Stomach smooth muscle (tissue), 2 donors: ENCODE results near the gene ZBTB16.
A peak's percentile ranks its signal among the peaks of the same experiment; 100 is the strongest.

Experiments
- H3K27ac ChIP-seq: one replicate; pipeline ENCODE4 v1.7.0; 2013; ENCODE audit warnings: mild to moderate bottlenecking, low read length, inconsistent platforms
- H3K27me3 ChIP-seq, 2 donors: one replicate each; pipeline ENCODE4 v1.7.0; 2013; ENCODE audit warnings: low read length in 2 of 2; ENCODE audit not compliant: insufficient read depth in 2 of 2, control insufficient read depth in 1 of 2
- H3K36me3 ChIP-seq, 2 donors: one replicate each; pipeline ENCODE4 v1.7.0; 2013; ENCODE audit warnings: low read length in 2 of 2; ENCODE audit not compliant: control insufficient read depth in 2 of 2, insufficient read depth in 2 of 2
- H3K4me1 ChIP-seq: one replicate; pipeline ENCODE4 v1.7.0; 2013; ENCODE audit warnings: low read length; ENCODE audit not compliant: control insufficient read depth, insufficient read depth
- H3K4me3 ChIP-seq, 2 donors: one replicate each; pipeline ENCODE4 v1.7.0; 2013; ENCODE audit warnings: low read length in 2 of 2
- H3K9ac ChIP-seq, 2 donors: one replicate each; pipeline ENCODE4 v1.7.0; 2013; ENCODE audit warnings: low read length in 2 of 2, mild to moderate bottlenecking in 1 of 2
- H3K9me3 ChIP-seq, 2 donors: one replicate each; pipeline ENCODE4 v1.7.0; 2013; ENCODE audit warnings: low read length in 2 of 2; ENCODE audit not compliant: control insufficient read depth in 2 of 2
- donor health status: healthy.
- donor health status: Pancreatic carcinoma.

ZBTB16 gene

DNA sequence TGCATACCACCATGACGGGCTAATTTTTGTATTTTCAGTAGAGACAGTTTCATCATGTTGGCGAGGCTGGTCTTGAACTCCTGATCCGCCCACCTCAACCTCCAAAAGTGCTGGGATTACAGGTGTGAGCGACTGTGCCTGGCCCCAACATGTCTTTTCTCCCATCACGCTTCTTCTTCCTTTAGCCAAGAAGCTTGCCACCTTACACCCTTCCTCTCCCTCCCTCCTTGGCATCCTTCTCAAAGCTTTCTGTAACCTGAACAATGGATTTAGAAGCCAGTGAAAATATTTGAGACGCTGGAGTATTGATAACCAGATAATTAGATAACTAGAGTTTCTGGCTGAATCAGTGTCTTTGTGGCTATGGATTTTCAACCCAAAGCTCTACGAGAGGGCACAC lies 225.4 kb downstream of the ZBTB16 start:
- Histone ChIP-seq H3K27me3 (no peaks in the 10 kb centered on the region), H3K9ac (no peak overlapping the region), H3K36me3 (no peaks in the 10 kb centered on the region)

DNA sequence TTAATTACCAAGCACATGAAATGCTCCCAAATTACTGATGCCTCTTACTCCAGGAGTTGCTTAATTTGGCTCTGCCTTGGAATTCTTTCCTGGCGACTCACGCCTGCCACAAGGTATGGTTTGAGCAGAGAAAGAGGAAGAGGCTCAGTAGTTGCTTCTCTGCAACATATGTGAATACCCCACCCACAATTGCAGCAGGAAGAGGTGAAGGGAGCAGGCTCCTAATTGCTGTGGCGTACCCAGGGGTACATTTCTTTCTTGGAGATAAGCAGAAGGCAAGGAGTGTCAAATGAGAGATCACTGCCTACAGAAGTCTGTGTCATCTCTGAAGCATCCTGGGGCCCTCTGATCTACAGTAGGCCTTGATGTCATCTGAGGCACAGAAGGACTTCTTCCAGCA lies 226.1 kb downstream of the ZBTB16 start:
- Histone ChIP-seq H3K36me3 (no peaks in the 10 kb centered on the region), H3K9ac (no peak overlapping the region), H3K27ac (no peak overlapping the region), H3K4me1 (peaks cover 5% of the 10 kb centered on the region), H3K9me3 (no peaks in the 10 kb centered on the region), H3K4me3 (no peak overlapping the region), H3K27me3 (no peaks in the 10 kb centered on the region)

More for the DNA sequence above, 225.4 kb downstream of the ZBTB16 start:
- Histone ChIP-seq H3K4me3 (no peak overlapping the region), H3K4me1 (peaks cover 10% of the 10 kb centered on the region), H3K9me3 (no peaks in the 10 kb centered on the region), H3K27ac (no peak overlapping the region)

DNA sequence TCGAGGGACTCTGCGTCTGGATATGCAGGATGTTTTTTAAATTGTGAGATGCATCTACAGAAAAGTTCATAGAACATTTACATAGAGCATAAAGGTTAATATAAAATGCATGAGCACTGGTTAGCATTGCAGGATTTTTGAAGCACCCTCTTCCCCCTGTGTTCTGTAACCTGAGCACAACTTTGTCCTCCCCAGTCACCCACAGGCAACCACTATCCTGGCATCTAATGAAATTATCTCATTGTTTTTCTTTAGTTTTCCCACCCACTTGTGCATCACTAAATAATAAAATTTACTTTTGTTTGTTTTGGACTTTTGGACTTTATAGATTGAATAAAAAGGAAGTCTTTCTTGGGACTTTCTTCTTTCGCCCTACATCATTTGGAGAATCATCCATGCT lies 226.7 kb downstream of the ZBTB16 start:
- Histone ChIP-seq H3K27me3 (no peaks in the 10 kb centered on the region), H3K4me3 (no peak overlapping the region), H3K27ac (no peak overlapping the region), H3K9me3 (no peaks in the 10 kb centered on the region), H3K4me1 (no peaks in the 10 kb centered on the region), H3K36me3 (no peaks in the 10 kb centered on the region), H3K9ac (no peak overlapping the region)

DNA sequence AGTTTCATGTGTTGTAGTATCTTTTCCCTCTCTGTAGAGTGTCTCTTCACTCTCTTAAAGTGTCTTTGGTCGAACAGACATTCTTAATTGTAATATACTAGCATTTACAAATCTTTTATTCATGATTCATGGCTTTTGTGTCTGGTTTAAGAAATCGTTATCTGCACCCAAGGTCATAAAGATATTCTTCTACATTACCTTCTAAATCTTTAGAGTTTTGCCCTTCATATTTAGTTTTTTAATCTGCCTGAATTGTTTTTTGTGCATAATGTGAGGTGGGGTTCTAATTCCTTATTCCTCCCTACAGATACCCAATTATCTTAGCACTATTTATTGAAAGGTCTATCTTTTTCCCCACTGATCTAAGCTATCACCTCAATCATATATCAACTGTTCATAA lies 227.6 kb downstream of the ZBTB16 start:
- Histone ChIP-seq H3K4me3 (no peak overlapping the region), H3K9ac (no peak overlapping the region), H3K36me3 (no peaks in the 10 kb centered on the region)

DNA sequence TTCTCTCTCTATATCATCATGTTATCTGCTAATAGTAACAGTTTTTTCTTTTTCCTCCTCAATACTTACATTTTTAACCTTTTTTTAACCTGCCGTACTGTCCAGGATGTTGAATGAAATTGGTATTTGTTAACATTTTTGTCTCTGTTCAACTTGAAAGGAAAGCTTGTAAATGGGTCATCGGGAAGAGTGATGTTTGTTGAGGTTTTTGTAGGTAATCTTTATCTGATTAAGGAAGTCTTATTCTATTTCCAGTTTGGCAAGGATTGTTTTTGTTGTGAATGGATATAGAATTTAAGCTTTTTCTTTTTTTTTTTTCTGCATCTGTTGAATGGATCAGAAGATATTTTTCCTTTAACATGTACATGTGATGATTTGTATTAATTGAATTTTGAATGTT lies 228.6 kb downstream of the ZBTB16 start:
- Histone ChIP-seq H3K9ac (no peak overlapping the region), H3K36me3 (no peaks in the 10 kb centered on the region), H3K4me1 (no peaks in the 10 kb centered on the region), H3K9me3 (no peaks in the 10 kb centered on the region), H3K27ac (no peak overlapping the region), H3K27me3 (no peaks in the 10 kb centered on the region), H3K4me3 (no peak overlapping the region)

More for the DNA sequence above, 227.6 kb downstream of the ZBTB16 start:
- Histone ChIP-seq H3K27me3 (no peaks in the 10 kb centered on the region), H3K4me1 (no peaks in the 10 kb centered on the region), H3K9me3 (no peaks in the 10 kb centered on the region), H3K27ac (no peak overlapping the region)

DNA sequence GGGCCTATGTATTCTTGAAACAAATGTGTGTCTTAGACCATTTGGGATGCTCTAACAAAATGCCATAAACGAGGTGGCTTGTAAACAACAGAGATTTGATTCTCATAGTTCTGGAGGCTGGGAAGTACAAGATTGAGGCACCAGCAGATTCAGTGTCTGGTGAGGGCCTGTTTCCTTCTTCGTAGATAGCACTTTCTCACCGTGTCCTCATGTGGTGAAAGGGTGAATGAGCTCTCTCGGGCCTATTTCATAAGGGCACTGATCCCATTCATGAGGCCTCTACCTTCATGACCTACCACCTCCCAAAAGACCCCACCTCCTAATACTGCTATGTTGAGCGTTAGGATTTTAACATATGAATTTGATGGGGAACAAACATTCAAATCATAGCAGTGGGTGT lies 230.3 kb downstream of the ZBTB16 start:
- Histone ChIP-seq H3K4me3 (no peak overlapping the region), H3K9ac (no peak overlapping the region), H3K36me3 (no peaks in the 10 kb centered on the region), H3K4me1 (peaks cover under 1% of the 10 kb centered on the region), H3K27me3 (no peaks in the 10 kb centered on the region), H3K27ac (no peak overlapping the region), H3K9me3 (no peaks in the 10 kb centered on the region)

DNA sequence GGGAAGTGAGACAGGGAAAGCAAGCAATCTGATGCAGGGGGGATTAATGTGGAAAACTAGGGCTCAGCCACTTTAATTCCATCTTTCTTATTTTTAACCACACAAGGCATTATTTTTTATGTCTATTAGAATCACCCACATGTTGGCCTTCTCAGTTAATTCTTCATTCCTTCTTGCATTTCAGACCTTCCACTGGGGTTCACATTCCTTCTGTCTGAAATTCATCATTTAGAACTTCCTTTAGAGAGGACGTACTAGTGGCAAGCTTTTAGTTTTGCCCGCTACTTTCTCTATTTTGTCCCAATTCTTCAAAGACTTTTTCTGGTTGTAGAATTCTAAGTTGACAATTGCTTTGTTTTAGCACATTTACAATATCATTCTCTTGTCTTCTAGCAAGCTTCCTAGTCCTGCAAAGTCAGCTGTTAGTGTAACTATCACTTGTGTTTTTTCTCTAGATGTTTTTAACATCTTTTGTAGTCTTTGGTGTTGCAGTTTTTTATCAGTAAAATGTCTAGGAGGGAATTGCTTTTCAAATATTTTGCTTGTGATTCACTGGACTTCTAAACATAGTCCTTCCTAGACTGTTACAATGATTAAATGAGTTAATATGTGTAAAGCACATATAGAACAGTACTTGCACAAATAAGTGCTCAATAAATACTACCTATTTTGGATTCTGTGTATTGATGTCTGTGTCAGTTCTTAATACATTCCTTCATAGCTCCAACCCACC lies 231.2 kb downstream of the ZBTB16 start:
- Histone ChIP-seq H3K27me3 (no peaks in the 10 kb centered on the region), H3K9ac (no peak overlapping the region), H3K27ac (no peak overlapping the region), H3K4me3 (no peak overlapping the region), H3K9me3 (no peaks in the 10 kb centered on the region), H3K36me3 (no peaks in the 10 kb centered on the region), H3K4me1 (peaks cover 4% of the 10 kb centered on the region)

DNA sequence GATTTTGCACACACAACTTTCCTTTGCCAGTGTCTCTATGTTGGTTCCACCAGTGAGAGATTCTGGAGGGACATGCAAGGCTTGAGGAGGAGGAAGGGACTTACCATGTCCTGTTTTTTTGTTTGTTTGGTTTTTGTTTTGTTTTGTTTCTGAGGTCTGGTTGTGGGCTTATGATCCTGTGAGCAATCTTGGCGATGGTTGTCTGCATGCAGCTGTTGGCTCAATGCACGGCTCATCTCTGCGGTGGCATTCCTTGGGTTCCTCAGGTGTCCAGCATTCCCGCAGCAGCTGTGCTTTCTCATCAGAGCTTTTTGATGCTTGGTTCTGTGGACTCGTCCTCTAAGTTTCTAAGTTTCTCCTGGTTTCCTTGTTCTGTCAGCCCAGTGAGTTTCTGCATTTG lies 231.9 kb downstream of the ZBTB16 start:
- no peaks in the 10 kb centered on the region for H3K27me3 ChIP-seq
- H3K27ac ChIP-seq: no peak overlapping the region
- no peaks in the 10 kb centered on the region for H3K36me3 ChIP-seq
- H3K9ac ChIP-seq: no peak overlapping the region
- no peaks in the 10 kb centered on the region for H3K9me3 ChIP-seq
- peaks cover 4% of the 10 kb centered on the region for H3K4me1 ChIP-seq
- H3K4me3 ChIP-seq: peak overlapping the region in 1 of 2 donors; percentile 1

DNA sequence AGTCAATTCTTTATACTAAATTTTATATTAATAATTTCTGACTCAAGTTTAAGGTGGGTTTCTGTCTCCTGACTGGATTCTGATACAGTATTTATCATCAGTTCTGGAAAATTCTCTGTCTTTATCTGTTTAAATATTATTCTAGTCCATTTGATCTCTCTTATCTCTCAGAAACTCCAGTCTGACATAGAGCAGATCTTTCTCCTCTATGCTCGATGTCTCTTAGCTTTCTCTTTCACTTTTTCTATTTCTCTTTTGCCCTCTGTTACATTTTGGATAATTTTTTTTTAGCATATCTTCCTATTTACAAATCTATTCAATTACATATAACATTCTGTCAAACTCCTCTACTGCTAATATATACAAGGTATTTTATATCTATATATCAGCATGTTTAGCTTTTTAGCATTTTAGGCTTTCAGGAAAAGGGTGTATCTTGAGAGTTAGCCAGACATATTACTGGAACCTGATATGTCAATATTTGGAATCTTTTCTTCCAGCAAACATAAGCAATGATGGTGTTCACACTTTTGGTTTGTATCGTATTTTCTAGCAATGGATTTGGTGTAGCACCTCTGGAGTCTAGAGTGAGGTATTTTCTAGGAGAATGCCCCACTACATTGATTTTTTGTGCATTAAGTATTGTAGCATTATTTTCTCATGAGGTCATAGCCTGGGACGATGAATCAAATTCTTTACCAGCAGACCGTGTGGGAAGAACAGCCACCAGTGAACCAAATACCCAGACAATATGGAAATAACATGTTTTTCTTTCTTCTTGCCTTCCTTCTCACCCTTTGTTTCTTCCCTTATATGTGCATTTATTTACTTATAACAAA lies 232.6 kb downstream of the ZBTB16 start:
- Histone ChIP-seq H3K27ac (no peak overlapping the region), H3K27me3 (no peaks in the 10 kb centered on the region), H3K9ac (no peak overlapping the region), H3K9me3 (no peaks in the 10 kb centered on the region), H3K36me3 (no peaks in the 10 kb centered on the region), H3K4me3 (peak overlapping the region in 1 of 2 donors; percentile 1), H3K4me1 (peaks cover 4% of the 10 kb centered on the region)

DNA sequence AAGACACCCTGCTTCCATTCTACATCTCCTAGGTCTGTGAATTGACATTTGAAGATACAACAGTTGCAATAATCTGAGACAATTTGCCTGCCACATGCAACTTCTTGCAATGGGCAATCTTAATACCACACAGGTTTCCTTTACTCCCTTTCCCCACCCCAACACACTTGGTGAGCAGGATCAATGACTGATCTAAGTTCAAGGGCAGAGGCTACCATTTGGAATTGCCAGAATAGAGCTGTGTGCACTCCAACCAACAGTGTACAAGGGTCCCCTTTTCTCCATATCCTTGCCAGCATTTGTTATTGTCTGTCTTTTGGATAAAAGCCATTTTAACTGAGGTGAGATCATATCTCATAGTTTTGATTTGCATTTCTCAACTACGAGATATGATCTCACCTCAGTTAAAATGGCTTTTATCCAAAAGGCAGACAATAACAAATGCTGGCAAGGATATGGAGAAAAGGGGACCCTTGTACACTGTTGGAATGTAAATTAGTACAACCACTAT lies 233.7 kb downstream of the ZBTB16 start:
- H3K27ac ChIP-seq: no peak overlapping the region
- H3K36me3 ChIP-seq: no peaks in the 10 kb centered on the region
- H3K9me3 ChIP-seq: no peaks in the 10 kb centered on the region
- no peak overlapping the region for H3K9ac ChIP-seq
- no peaks in the 10 kb centered on the region for H3K27me3 ChIP-seq
- peaks cover 4% of the 10 kb centered on the region for H3K4me1 ChIP-seq
- no peak overlapping the region for H3K4me3 ChIP-seq
